Naive thymus-derived CD4-positive, alpha-beta T cell (primary cell): ENCODE data around the gene MAGEH1. TPM values are rescaled to one million over a fixed set of nuclear protein-coding genes. Genes with fewer than 3 reads are reported as not detected.
A peak's percentile ranks its signal among the peaks of the same experiment; 100 is the strongest.

Experiments
- ATAC-seq: fragments of 150-1000 bp; cut with Tn5 transposase; 2 replicates; pipeline ENCODE4 v1.10.0; 2021; ENCODE audit warnings: mild to moderate bottlenecking, moderate library complexity
- CTCF ChIA-PET: fragments of 350-600 bp; sonication (Branson Sonifier 250); formaldehyde crosslinking; loops from one replicate; lab custom pipeline; 2021; ENCODE audit warnings: antibody characterized with exemption; lab: Charles Lee
- POLR2A ChIA-PET: fragments of 350-600 bp; sonication (Branson Sonifier 250); formaldehyde crosslinking; loops from one replicate; lab custom pipeline; 2021; ENCODE audit warnings: antibody characterized with exemption, inconsistent platforms; lab: Charles Lee
- DNase-seq, 9 donors: peaks; one replicate each; pipeline versions ENCODE4 v3.0.0 to v3.0.0-alpha.2; 2020 to 2022; ENCODE audit warnings: mixed read lengths in 1 of 9
- H3K27ac ChIP-seq: one replicate; pipeline ENCODE4 v1.7.0; 2013; ENCODE audit warnings: mild to moderate bottlenecking, low read depth, low read length, moderate library complexity
- H3K27me3 ChIP-seq, 2 donors: one replicate each; pipeline ENCODE4 v1.7.0; 2013; ENCODE audit warnings: low read length in 2 of 2, mild to moderate bottlenecking in 2 of 2, moderate library complexity in 2 of 2; ENCODE audit not compliant: control insufficient read depth in 2 of 2, insufficient read depth in 2 of 2
- H3K36me3 ChIP-seq, 3 experiments: 1 replicate in 2 of 3; 2 replicates in 1 of 3; pipeline ENCODE4 v1.7.0; 2013; ENCODE audit warnings: low read length in 3 of 3, mild to moderate bottlenecking in 3 of 3, moderate library complexity in 1 of 3; ENCODE audit not compliant: insufficient read depth in 3 of 3, control insufficient read depth in 2 of 3
- H3K4me1 ChIP-seq, 2 donors: one replicate each; pipeline ENCODE4 v1.7.0; 2013; ENCODE audit warnings: low read length in 2 of 2, mild to moderate bottlenecking in 2 of 2, moderate library complexity in 1 of 2; ENCODE audit not compliant: control insufficient read depth in 2 of 2, insufficient read depth in 2 of 2
- H3K4me3 ChIP-seq: 2 replicates; pipeline ENCODE4 v1.7.0; 2013; ENCODE audit warnings: mild to moderate bottlenecking, low read length
- H3K9me3 ChIP-seq, 3 experiments: 1 replicate in 2 of 3; 2 replicates in 1 of 3; pipeline ENCODE4 v1.7.0; 2013; ENCODE audit warnings: low read length in 3 of 3; ENCODE audit not compliant: control insufficient read depth in 2 of 3
- H3K27ac Mint-ChIP-seq, 9 donors: one replicate each; pipeline ENCODE4 v1.8.0; 2020 to 2022; ENCODE audit warnings: mixed read lengths in 9 of 9, mild to moderate bottlenecking in 8 of 9, moderate library complexity in 5 of 9, inconsistent platforms in 2 of 9
- H3K27me3 Mint-ChIP-seq, 5 donors: one replicate each; pipeline ENCODE4 v1.8.0; 2021 to 2022; ENCODE audit warnings: mixed read lengths in 5 of 5, mild to moderate bottlenecking in 1 of 5
- H3K36me3 Mint-ChIP-seq, 5 donors: one replicate each; pipeline ENCODE4 v1.8.0; 2020 to 2022; ENCODE audit warnings: mixed read lengths in 5 of 5, mild to moderate bottlenecking in 3 of 5, inconsistent platforms in 1 of 5
- H3K4me1 Mint-ChIP-seq, 7 donors: one replicate each; pipeline ENCODE4 v1.8.0; 2020 to 2022; ENCODE audit warnings: mixed read lengths in 7 of 7, mild to moderate bottlenecking in 3 of 7, inconsistent platforms in 1 of 7
- H3K4me3 Mint-ChIP-seq, 10 donors: one replicate each; pipeline ENCODE4 v1.8.0; 2020 to 2022; ENCODE audit warnings: mild to moderate bottlenecking in 10 of 10, mixed read lengths in 10 of 10, moderate library complexity in 6 of 10, inconsistent platforms in 2 of 10
- H3K9me3 Mint-ChIP-seq, 11 donors: one replicate each; pipeline ENCODE4 v1.8.0; 2020 to 2022; ENCODE audit warnings: mixed read lengths in 11 of 11, mild to moderate bottlenecking in 4 of 11, inconsistent platforms in 1 of 11, moderate library complexity in 1 of 11
- intact Hi-C, 2 donors: fragments of 100-400 bp; cut with micrococcal nuclease; formaldehyde crosslinking; loops; one replicate each; pipeline ENCODE4 v1.15.1; 2023
- microRNA-seq: library from miRNA; unstranded; fragments of <30 nt; microRNA quantifications from one replicate; pipeline ENCODE4 v1.2.0, GENCODE V29; 2022; ENCODE audit warnings: borderline microRNAs expressed
- polyA plus RNA-seq, 2 donors: library from polyadenylated mRNA; unstranded; fragments of 300-500 nt; fragmentation: Illumina TruSeq; gene quantifications; one replicate each; pipeline ENCODE4 v1.2.3, GENCODE V29; 2021
- total RNA-seq, 6 experiments: library from RNA in 5 of 6; stranded (reverse) in 5 of 6; gene quantifications; 1 replicate in 5 of 6; 2 replicates in 1 of 6; pipeline ENCODE4 v1.2.3 and lab custom pipeline; 2021 to 2026

MAGEH1 gene
- total and polyA plus RNA-seq, 7 experiments from 2014 or later: 12.3 to 51.8 (median 26.5) TPM

- peak overlapping the region; percentile 91 to 98 (median 96) for H3K27ac Mint-ChIP-seq
- peak overlapping the region; percentile 92 for H3K27ac ChIP-seq
- POLR2A ChIA-PET: interaction anchor here (0.6 to 3.0 kb wide), 18 partner anchors 36 to 1633 kb away, joined by 3 to 35 read pairs (median 3); partner anchors contain the start of genes FAM120C, MAGEH1, PHF8 and RRAGB
Measured at GRCh38 chrX:55488593-55489313, 36.8 kb downstream of the MAGEH1 start.

GRCh38 chrX:55489314-55490009 is 37.5 kb downstream of the MAGEH1 start, which contains the start of gene USP51:
USP51 (minus strand) TSS chrX:55489848; CDS start chrX:55488939, 909 bp downstream.
- H3K27me3 ChIP-seq: no peaks in the 10 kb centered on the region
- peaks cover 0 to 16% (median 12%) of the 10 kb centered on the region in 7 donors for H3K4me1 Mint-ChIP-seq
- H3K4me1 ChIP-seq: no peaks in the 10 kb centered on the region
- ATAC-seq (peak; percentile 56), DNase-seq (peak in 1 of 9 donors; percentile 8)
- no peaks in the 10 kb centered on the region for H3K27me3 Mint-ChIP-seq
- H3K9me3 ChIP-seq: no peaks in the 10 kb centered on the region
- CTCF ChIA-PET: interaction anchor here (1.0 to 1.3 kb wide), 4 partner anchors 226 to 488 kb away, joined by 3 to 6 read pairs (median 4); partner anchors contain the start of gene RRAGB
- POLR2A ChIA-PET: interaction anchor here (0.8 to 3.0 kb wide), 15 partner anchors 37 to 1632 kb away, joined by 3 to 35 read pairs (median 3); partner anchors contain the start of genes MAGEH1, PHF8, RRAGB and SPIN2B
- H3K36me3 Mint-ChIP-seq: no peaks in the 10 kb centered on the region
- peak within 1 kb of the TSS; percentile 91 to 98 (median 96) for H3K27ac Mint-ChIP-seq
- peak within 1 kb of the TSS; percentile 92 for H3K27ac ChIP-seq
- intact Hi-C loops: no loop called here
- peak within 1 kb of the TSS; percentile 89 to 97 (median 96) for H3K4me3 Mint-ChIP-seq
- peaks cover 0 to 2% (median 0%) of the 10 kb centered on the region in 11 donors for H3K9me3 Mint-ChIP-seq
- peak within 1 kb of the TSS; percentile 81 for H3K4me3 ChIP-seq
- no peaks in the 10 kb centered on the region for H3K36me3 ChIP-seq

More at GRCh38 chrX:55488593-55489313, 36.8 kb downstream of the MAGEH1 start:
- CTCF ChIA-PET: interaction anchor here (1.0 to 1.4 kb wide), 5 partner anchors 37 to 488 kb away, joined by 3 to 6 read pairs (median 3); partner anchors contain the start of genes MAGEH1 and RRAGB
- Mint-ChIP-seq H3K4me3 (peak overlapping the region; percentile 89 to 97 (median 96)), H3K4me1 (peaks cover 0 to 16% (median 12%) of the 10 kb centered on the region in 7 donors), H3K9me3 (peaks cover 0 to 2% (median 0%) of the 10 kb centered on the region in 11 donors), H3K36me3 (no peaks in the 10 kb centered on the region), H3K27me3 (no peaks in the 10 kb centered on the region)
- ATAC-seq: peak; percentile 83
- intact Hi-C loops: no loop called here
- no peaks in the 10 kb centered on the region for H3K36me3 ChIP-seq
- H3K4me3 ChIP-seq: peak overlapping the region; percentile 81
- no peaks in the 10 kb centered on the region for H3K9me3 ChIP-seq
- no peaks in the 10 kb centered on the region for H3K27me3 ChIP-seq
- peak; percentile 46 to 78 (median 69) for DNase-seq
- no peaks in the 10 kb centered on the region for H3K4me1 ChIP-seq

- H3K9me3 Mint-ChIP-seq: peaks cover 0 to 2% (median 0%) of the 10 kb centered on the region in 11 donors
- no peaks in the 10 kb centered on the region for H3K27me3 Mint-ChIP-seq
- peak overlapping the region; percentile 92 for H3K27ac ChIP-seq
- H3K4me3 ChIP-seq: peak overlapping the region; percentile 81
- intact Hi-C loops: no loop called here
- H3K36me3 Mint-ChIP-seq: no peaks in the 10 kb centered on the region
- H3K9me3 ChIP-seq: no peaks in the 10 kb centered on the region
- H3K27ac Mint-ChIP-seq: peak overlapping the region in 8 of 9 donors; percentile 91 to 98 (median 96)
- CTCF ChIA-PET: no interaction called here
- POLR2A ChIA-PET: interaction anchor here (1.2 to 3.0 kb wide), 2 partner anchors 38 to 227 kb away, joined by 3 to 35 read pairs; partner anchors contain the start of genes MAGEH1 and RRAGB
- no peaks in the 10 kb centered on the region for H3K4me1 ChIP-seq
- no peaks in the 10 kb centered on the region for H3K36me3 ChIP-seq
- H3K4me3 Mint-ChIP-seq: peak overlapping the region; percentile 89 to 97 (median 96)
- DNase-seq: no peak
- peaks cover 0 to 16% (median 10%) of the 10 kb centered on the region in 7 donors for H3K4me1 Mint-ChIP-seq
- no peaks in the 10 kb centered on the region for H3K27me3 ChIP-seq
- no peak for ATAC-seq
Measured at GRCh38 chrX:55490121-55490520, 38.2 kb downstream of the MAGEH1 start.

- DNase-seq: no peak
- no peaks in the 10 kb centered on the region for H3K36me3 Mint-ChIP-seq
- intact Hi-C loops: no loop called here
- no peaks in the 10 kb centered on the region for H3K27me3 Mint-ChIP-seq
- no peaks in the 10 kb centered on the region for H3K36me3 ChIP-seq
- ChIA-PET CTCF (no interaction called here), POLR2A (interaction anchor here (1.2 kb wide), 1 partner anchor 226 kb away, joined by 3 read pairs; the partner anchor contains the start of gene RRAGB)
- no peaks in the 10 kb centered on the region for H3K4me1 ChIP-seq
- H3K27ac ChIP-seq: no peak overlapping the region
- no peak overlapping the region for H3K4me3 ChIP-seq
- no peak for ATAC-seq
- H3K27me3 ChIP-seq: no peaks in the 10 kb centered on the region
- H3K9me3 Mint-ChIP-seq: peaks cover 0 to 2% (median 0%) of the 10 kb centered on the region in 11 donors
- H3K4me3 Mint-ChIP-seq: peak overlapping the region in 2 of 10 donors; percentile 6 to 53
- H3K4me1 Mint-ChIP-seq: peaks cover 0 to 16% (median 10%) of the 10 kb centered on the region in 7 donors
- no peaks in the 10 kb centered on the region for H3K9me3 ChIP-seq
- no peak overlapping the region for H3K27ac Mint-ChIP-seq
Measured at GRCh38 chrX:55490974-55491373, 39.0 kb downstream of the MAGEH1 start.

Small RNA genes within 50 kb of the gene (microRNA-seq; reads per million reads assigned to microRNA genes)
- gene MIR4536-1 (not detected), gene MIR4536-2 (not detected)

Other genes with a start within 250 kb of the MAGEH1 start
- gene PAGE5, start 231.8 kb upstream of the MAGEH1 start, total RNA-seq: not detected
- 1 to 10 TPM in 1 of 2 donors, under 1 TPM in 1; 0.50 to 1.0 TPM for gene PAGE5, start 231.8 kb upstream of the MAGEH1 start, polyA plus RNA-seq
- not detected for gene PAGE3, start 187.2 kb upstream of the MAGEH1 start, total RNA-seq
- gene PAGE3, start 187.2 kb upstream of the MAGEH1 start, polyA plus RNA-seq: not detected
- 1 to 10 TPM; 1.3 to 5.2 (median 3.1) TPM for gene USP51, start 37.7 kb downstream of the MAGEH1 start, total RNA-seq
- under 1 TPM; 0.20 to 0.45 TPM for gene USP51, start 37.7 kb downstream of the MAGEH1 start, polyA plus RNA-seq
- not detected for gene FOXR2, start 171.3 kb downstream of the MAGEH1 start, total RNA-seq
- not detected for gene FOXR2, start 171.3 kb downstream of the MAGEH1 start, polyA plus RNA-seq